Non-pigmented ciliary epithelial cell (primary cell): ENCODE measurements around the gene PNMA3.
"Not testable (repeated sequence)": the region's sequence is repeated elsewhere in the genome, so short reads cannot be mapped to it uniquely, and the experiment has no call there.

Source experiments
- DNase-seq: peaks from one replicate; pipeline ENCODE4 v3.0.0-alpha.2; 2010; ENCODE audit warnings: low read depth

PNMA3 gene, protein sequence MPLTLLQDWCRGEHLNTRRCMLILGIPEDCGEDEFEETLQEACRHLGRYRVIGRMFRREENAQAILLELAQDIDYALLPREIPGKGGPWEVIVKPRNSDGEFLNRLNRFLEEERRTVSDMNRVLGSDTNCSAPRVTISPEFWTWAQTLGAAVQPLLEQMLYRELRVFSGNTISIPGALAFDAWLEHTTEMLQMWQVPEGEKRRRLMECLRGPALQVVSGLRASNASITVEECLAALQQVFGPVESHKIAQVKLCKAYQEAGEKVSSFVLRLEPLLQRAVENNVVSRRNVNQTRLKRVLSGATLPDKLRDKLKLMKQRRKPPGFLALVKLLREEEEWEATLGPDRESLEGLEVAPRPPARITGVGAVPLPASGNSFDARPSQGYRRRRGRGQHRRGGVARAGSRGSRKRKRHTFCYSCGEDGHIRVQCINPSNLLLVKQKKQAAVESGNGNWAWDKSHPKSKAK

GRCh38 chrX:153055871-153056749 is at the start of gene PNMA3:
TSS of gene PNMA3 (plus strand) at chrX:153056470. CDS start at chrX:153057056, 586 bp downstream.
- DNase-seq = no peak

DNA sequence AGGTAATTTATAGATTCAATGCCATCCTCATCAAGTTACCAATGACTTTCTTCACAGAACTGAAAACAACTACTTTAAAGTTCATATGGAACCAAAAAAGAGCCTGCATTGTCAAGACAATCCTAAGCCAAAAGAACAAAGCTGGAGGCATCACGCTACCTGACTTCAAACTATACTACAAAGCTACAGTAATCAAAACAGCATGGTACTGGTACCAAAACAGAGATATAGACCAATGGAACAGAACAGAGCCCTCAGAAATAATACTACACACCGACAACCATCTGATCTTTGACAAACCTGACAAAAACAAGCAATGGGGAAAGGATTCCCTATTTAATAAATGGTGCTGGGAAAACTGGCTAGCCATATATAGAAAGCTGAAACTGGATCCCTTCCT is 39.1 kb upstream of the PNMA3 start:
- DNase-seq = not testable (repeated sequence)

- DNase-seq = no peak
Measured at GRCh38 chrX:153019166-153019565, 37.1 kb upstream of the PNMA3 start.

- DNase-seq = not testable (repeated sequence)
Measured at GRCh38 chrX:153026501-153026900, 29.8 kb upstream of the PNMA3 start.

DNA sequence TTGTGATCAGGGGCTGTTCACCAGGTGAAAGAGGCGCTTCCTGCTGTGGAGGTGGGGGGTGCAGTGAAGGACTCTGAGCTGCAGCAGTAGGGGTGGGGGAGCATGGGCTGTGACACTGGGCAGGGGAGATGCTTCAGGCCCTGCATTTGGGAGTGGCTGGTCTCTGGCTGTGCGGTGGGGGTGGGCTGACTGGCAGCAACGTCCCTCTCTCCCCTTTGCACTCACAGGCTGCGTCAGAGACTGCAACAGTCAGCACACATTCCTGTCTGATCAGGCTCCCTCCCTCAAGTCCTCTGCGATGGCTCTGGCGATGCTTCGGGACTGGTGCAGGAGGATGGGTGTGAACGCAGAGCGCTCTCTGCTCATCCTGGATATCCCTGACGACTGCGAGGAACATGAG is 27.8 kb upstream of the PNMA3 start:
- not testable (repeated sequence) for DNase-seq

DNA sequence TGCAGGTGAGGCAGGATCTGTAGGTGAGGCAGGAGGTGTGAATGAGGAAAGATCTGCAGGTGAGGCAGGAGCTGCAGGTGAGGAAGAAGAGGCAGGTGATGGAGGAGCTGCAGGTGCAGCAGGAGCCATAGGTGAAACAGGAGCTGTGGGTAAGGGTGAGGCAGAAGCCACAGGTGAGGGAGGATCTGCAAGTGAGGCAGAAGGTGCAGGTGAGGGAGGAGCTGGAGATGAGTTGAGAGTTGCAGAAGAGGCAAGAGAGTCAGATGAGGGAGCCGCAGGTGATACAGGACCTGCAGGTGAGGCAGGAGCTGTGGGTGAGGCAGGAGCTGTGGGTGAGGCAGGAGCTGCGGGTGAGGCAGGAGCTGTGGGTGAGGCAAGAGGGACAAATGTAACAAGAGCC is 27.1 kb upstream of the PNMA3 start:
- no peak for DNase-seq

DNA sequence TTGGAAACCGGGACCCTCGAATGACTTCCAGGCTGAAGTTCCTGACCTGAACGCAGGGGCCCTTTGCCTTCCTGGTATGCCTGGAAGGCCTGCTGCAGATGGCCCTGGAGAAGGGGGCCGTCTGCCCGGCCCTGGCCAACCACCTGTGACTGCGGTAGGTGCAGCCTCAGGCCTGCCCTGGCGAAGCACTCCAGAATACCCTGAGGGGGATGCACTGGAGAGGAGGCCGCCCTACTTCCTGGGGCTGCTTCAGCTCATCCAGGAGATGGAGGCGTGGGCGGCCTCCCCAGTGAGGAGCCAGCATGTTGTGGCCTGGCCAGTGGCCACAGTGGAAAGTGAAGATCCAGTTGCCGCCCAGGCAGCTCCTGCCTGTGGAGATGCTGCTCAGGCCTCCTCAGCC is 26.4 kb upstream of the PNMA3 start:
- DNase-seq = no peak

DNA sequence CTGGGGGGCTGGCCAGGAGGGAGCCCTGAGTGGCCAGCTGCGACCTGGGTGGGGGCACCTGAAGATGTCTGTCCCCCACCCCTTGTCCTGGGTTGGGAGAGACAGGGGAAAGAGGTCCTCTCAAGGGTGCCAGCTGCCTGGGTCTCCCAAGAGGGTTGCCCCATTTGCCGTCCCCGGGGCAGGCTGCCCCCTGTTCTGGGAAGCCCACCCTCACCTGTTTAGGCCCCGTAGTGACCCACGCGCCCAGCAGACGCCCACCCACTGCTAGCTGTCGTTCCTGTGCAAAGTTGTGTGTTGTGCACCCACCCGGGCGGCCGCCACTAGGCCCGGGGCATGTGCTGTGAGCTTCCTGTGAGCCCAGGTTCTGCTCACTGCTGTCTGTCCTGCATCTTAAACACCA is 25.5 kb upstream of the PNMA3 start:
- no peak for DNase-seq

DNA sequence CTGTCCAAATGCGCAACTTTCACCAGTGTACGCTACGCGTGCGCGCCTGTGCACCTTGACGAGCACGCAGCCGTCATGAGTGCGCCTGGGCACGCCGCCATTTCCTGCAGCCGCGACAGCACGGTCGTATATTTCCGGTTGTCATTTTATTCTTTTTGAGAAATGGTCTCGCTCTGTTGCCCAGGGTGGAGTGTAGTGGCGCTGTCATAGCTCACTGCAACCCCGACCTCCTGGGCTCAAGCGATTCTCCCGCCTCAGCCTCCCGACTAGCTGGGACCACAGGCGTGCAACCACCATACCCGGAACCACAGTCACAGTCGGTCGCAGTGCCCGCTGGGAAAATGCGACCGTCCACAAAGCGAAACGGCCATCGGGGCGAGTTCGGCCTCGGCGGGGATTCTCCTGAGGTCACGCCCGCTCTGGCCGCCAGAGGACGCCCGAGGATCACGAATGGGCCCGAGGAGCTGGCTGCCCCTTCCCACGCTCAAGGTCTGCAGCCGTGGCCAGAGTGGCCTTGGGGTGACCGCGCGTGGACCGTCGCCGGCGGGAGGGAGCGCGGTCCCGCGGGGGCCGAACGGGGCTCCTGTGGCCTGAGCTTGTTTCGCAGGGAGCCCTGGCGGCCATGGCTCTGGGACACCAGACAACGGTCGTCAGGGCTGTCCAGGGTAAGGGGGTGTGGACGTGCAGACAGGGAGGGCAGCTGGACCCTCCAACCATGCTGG is 23.7 kb upstream of the PNMA3 start:
- no peak for DNase-seq

DNA sequence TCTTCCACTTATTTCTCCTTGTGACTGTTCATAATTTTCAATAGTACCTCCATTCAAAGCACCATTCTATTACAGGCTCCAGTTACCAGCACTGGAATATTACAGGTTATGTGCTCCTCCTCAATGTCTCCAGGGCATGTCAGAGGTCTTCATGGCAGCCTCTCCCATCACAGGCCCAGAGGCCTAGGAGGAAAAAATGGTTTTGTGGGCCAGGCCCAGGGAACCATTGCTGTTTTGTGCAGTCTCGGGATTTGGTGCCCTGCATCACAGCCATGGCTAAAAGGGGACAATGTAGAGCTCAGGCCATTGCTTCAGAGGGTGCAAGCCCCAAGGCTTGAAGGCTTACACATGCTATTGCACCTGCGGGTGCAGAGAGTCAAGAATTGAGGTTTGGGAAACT is 7.2 kb upstream of the PNMA3 start:
- DNase-seq = no peak

- DNase-seq = no peak
Measured at GRCh38 chrX:153052534-153052933, 3.7 kb upstream of the PNMA3 start.

DNA sequence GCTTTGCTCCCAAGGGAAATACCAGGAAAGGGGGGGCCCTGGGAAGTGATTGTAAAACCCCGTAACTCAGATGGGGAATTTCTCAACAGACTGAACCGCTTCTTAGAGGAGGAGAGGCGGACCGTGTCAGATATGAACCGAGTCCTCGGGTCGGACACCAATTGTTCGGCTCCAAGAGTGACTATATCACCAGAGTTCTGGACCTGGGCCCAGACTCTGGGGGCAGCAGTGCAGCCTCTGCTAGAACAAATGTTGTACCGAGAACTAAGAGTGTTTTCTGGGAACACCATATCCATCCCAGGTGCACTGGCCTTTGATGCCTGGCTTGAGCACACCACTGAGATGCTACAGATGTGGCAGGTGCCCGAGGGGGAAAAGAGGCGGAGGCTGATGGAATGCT is 1.0 kb downstream of the PNMA3 start:
- DNase-seq = no peak

GRCh38 chrX:153059191-153060094 is 3.2 kb downstream of the PNMA3 start:
- no peak for DNase-seq

- DNase-seq = no peak
Measured at GRCh38 chrX:153060095-153060445, 3.8 kb downstream of the PNMA3 start.

DNA sequence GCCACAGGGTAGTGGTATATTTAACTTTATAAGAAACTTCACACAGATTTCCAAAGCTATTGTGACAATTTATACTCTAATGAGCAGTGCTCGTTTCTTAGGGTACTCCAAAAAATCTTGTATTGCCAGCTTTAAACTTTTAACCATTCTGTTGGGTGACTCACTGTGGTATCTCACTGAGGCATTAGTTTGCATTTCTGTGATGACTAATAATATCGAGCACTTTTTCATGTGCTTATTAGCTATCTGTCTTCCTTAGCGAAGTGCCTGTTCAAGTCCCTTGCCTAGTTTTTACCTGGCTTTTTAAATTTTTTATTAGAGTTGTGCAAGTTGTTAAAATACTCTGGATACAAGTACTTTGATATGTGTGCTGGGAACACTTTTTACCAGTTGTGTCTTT is 5.5 kb downstream of the PNMA3 start:
- peak; percentile 1 for DNase-seq

DNA sequence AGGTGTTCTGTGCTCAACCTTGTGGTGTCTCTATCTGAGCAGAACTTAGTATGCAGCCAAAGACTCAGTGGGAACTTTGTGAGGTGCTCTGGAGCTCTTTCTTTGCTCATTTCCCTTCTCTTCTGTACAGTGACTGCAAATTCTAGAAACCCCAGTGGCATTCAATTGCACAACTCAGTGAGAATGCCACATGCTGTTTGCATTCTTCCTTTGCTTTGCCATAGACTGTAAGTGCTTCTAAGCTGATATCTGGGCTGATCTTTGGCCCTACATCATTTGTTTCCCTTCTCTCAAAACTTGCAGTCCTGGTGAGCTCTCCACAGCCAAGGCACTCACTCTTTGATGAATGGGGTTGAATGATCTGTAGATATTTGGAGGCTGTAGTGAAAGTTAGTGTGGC is 7.0 kb downstream of the PNMA3 start:
- DNase-seq = no peak

DNA sequence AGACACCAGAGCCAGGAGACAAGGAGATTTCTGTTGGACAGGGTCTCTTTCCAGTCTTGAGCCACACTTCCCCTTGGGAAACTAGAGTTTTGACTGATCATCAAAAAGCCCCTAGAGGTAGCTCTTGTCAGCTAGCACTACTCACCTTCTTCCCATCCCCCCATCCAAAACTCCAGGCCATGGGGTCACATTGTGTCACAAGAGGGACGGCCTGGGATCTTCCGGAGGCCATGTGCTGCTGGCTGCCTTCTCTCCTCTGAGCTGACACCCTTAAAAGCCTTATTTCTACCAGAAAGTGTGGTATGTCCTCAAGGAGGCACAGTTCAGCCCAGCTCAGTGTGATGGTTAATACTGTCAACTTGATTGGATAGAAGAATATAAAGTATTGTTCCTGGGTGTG is 7.8 kb downstream of the PNMA3 start:
- no peak for DNase-seq

GRCh38 chrX:153065389-153065788 is 9.1 kb downstream of the PNMA3 start:
- DNase-seq = no peak

GRCh38 chrX:153066402-153066801 is 10.1 kb downstream of the PNMA3 start:
- DNase-seq = not testable (repeated sequence)

DNA sequence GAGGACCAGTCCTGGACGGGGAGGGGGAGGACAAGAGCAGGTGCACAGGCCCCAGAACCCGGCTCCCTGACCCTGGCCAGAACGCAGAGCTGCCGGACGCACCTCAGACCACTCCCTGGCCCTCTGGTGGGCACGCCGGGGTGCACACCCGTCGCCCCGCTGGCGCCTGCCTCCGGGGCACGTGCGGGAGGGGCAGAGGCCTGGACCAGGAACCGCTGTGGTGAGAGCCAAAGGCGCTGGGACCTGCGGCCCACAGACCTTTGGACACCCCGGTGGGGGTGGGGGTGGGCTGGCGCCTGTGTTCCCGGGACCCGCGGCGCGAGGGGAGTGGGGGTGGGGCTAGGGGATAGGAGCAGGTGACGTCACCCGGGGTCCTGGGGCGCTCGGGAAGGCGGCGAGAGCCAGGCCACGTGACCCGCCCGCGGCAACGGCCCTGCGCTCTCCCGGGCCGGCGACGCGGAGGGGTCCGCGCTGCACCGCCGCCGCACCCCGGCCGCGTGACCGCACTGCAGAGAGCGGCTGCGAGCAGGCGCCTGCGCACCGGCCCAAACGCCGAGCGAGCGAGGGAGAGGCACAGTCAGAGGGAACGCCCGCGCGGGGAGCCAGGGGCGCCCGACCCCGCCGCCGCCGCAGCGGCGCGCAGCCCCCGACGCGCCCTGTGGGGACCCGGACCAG is 15.8 kb downstream of the PNMA3 start, which contains the start of gene PNMA6A:
Gene PNMA6A (plus strand): TSS at position 546 of the 675 bp plus-strand sequence. CDS start 609 bp downstream, outside the sequence.
- DNase-seq = not testable (repeated sequence)

DNA sequence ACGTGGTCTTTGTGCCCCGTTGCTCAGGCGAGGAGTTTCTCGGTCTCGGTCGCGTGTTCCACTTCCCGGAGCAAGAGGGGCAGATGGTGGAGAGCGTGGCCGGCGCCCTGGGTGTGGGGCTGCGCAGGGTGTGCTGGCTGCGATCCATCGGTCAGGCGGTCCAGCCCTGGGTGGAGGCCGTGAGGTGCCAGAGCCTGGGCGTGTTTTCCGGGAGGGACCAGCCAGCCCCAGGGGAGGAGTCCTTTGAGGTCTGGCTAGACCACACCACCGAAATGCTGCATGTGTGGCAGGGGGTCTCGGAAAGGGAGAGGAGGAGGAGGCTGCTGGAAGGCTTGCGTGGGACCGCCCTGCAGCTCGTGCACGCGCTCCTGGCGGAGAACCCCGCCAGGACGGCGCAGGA is 17.1 kb downstream of the PNMA3 start:
- not testable (repeated sequence) for DNase-seq
